SHP77 (cell line): ENCODE data around the gene GTPBP10.

Experiments used
- DNase-seq, 2 experiments: peaks; one replicate each; lab custom pipeline; 2025; lab: John Stamatoyannopoulos, UW

Gene GTPBP10

DNA sequence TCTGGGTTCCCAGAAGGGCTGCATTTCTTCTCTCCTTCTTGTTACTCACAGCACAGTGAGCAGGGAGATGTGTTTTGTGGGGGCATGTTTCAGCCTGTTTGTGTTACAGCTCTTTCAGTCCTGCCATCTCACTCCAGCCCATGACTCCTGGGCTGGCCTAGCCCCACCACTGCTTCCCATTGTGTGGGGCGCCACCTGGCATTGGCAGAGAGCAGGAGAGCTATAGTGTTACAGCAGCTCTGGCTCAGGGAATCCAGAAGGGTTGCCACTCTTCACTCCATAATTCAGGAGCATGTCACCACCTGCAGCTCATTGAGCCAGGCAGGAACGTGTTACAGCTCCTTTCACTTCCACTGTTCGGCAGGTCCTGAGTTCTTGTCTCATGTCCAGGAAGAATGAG is 86.7 kb downstream of the GTPBP10 start:
- no peak for DNase-seq
